Ascending aorta (tissue), 2 donors: ENCODE measurements around the gene NKX1-1. TPM values are rescaled to one million over a fixed set of nuclear protein-coding genes. Genes with fewer than 3 reads are reported as not detected.

ENCODE experiments used
- DNase-seq, 2 donors: peaks; one replicate each; pipeline ENCODE4 v3.0.0-alpha.2; 2019; ENCODE audit warnings: low spot score in 2 of 2
- H3K27ac ChIP-seq, 2 donors: fragments of 200-600 bp; sonication (generic); one replicate each; pipeline ENCODE4 v1.5.1; 2016 to 2017; ENCODE audit warnings: mild to moderate bottlenecking in 1 of 2
- H3K27me3 ChIP-seq: fragments of 200-600 bp; sonication (generic); one replicate; pipeline ENCODE4 v1.5.1; 2017
- H3K36me3 ChIP-seq, 2 donors: fragments of 200-600 bp; sonication (generic); one replicate each; pipeline ENCODE4 v1.5.1; 2016
- H3K4me1 ChIP-seq, 2 donors: fragments of 200-600 bp; sonication (generic); one replicate each; pipeline ENCODE4 v1.5.1; 2016 to 2017; ENCODE audit warnings: mild to moderate bottlenecking in 1 of 2
- H3K4me3 ChIP-seq, 2 donors: fragments of 200-600 bp; sonication (generic); one replicate each; pipeline ENCODE4 v1.5.1; 2016 to 2017; ENCODE audit warnings: mild to moderate bottlenecking in 1 of 2
- H3K9me3 ChIP-seq, 2 donors: fragments of 200-600 bp; sonication (generic); one replicate each; pipeline ENCODE4 v1.5.1; 2016
- intact Hi-C: fragments of 100-400 bp; cut with DNase I; formaldehyde crosslinking; loops from one replicate; pipeline ENCODE4 v1.15.1; 2023
- total RNA-seq: library from RNA; depleted of rRNA; stranded (reverse); fragments of >200 nt; gene quantifications from one replicate; pipeline ENCODE4 v1.1.0, GENCODE V29; 2016
- TF ChIP-seq, protein P1 (sequence below), 3 experiments: fragments of 200-600 bp in 2 of 3; fragments of 450-650 bp in 1 of 3; sonication (generic) in 2 of 3; IDR thresholded peaks; one replicate each; pipeline ENCODE4 v1.5.1; 2016 to 2019; ENCODE audit warnings: antibody characterized with exemption in 3 of 3, mild to moderate bottlenecking in 1 of 3, moderate library complexity in 1 of 3

The NKX1-1 gene
- total RNA-seq, 1 donor from 2014 or later, result not detected

DNA sequence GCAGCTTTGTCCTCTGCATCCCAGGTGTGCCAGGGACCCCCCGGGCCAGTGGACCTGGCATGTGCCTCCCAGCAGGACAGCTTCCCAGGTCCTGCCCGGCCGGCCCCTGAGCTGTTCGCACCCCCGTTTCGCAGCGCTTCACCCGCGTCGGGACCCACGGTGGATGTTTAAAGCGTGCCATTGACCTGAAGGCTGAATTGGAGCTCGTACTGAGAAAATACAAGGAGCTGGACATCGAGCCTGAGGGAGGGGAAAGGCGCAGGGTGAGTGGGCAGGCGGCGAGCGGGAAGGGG is 51.3 kb downstream of the NKX1-1 start:
- Histone ChIP-seq H3K27ac (no peak overlapping the region), H3K4me1 (peaks cover 0 to 5% of the 10 kb centered on the region in 2 donors), H3K9me3 (no peaks in the 10 kb centered on the region), H3K36me3 (peaks cover 14 to 40% of the 10 kb centered on the region in 2 donors), H3K4me3 (no peak overlapping the region), H3K27me3 (no peaks in the 10 kb centered on the region)
- TF ChIP-seq, protein P1, sequence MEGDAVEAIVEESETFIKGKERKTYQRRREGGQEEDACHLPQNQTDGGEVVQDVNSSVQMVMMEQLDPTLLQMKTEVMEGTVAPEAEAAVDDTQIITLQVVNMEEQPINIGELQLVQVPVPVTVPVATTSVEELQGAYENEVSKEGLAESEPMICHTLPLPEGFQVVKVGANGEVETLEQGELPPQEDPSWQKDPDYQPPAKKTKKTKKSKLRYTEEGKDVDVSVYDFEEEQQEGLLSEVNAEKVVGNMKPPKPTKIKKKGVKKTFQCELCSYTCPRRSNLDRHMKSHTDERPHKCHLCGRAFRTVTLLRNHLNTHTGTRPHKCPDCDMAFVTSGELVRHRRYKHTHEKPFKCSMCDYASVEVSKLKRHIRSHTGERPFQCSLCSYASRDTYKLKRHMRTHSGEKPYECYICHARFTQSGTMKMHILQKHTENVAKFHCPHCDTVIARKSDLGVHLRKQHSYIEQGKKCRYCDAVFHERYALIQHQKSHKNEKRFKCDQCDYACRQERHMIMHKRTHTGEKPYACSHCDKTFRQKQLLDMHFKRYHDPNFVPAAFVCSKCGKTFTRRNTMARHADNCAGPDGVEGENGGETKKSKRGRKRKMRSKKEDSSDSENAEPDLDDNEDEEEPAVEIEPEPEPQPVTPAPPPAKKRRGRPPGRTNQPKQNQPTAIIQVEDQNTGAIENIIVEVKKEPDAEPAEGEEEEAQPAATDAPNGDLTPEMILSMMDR (IDR thresholded peaks at IDR 0.05), result no peak
- no peak for DNase-seq
- intact Hi-C loops, result loop anchor here (5.0 kb wide), 1 partner anchor 188 kb away; no protein-coding TSS in a partner anchor

DNA sequence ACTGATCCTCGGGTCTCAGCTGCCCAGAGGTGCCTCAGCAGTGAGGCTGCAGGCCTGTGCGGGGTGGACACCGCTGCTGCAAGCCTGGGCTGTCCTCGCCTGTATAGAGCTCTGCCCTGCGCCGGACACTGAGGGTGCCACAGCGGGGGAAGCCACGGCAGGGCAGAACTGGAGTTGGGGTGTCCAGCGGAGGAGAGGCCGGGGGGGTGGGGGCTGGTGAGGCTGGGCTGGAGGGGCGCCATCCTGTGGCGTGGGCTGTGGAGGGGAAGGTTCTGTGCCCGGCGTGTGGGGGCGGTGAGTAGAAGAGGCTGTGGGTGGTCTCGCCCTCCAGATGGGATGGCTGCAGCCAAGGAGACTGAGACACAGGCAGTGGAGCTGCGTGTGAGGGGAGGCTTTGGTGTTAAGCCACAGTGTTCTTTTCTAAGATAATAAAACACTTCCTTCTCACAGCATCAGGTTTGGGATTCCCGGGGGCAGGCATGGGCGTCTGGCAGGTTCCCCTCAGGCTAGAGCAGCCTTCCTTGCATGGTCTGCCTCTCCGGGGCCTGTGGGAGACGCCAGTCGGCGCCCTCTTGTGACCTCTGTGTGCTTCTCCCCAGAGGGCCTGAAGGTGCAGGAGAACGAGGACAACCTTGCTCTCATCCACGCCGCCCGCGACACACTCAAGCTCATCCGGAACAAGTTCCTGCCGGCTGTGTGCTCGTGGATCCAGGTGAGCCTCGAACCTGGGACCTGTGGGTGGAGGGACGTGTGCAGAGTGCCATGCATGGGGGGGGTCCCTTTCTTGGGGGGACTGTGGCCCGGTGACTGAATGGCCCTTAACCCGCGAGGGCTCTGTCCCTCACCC is 51.9 kb downstream of the NKX1-1 start:
- intact Hi-C loops, result loop anchor here (5.0 kb wide), 1 partner anchor 187 kb away; no protein-coding TSS in a partner anchor
- H3K36me3 ChIP-seq, result peaks cover 17 to 40% of the 10 kb centered on the region in 2 donors
- DNase-seq, result no peak
- peaks cover 0 to 5% of the 10 kb centered on the region in 2 donors for H3K4me1 ChIP-seq
- H3K27ac ChIP-seq, result no peak overlapping the region
- H3K4me3 ChIP-seq, result no peak overlapping the region
- H3K27me3 ChIP-seq, result no peaks in the 10 kb centered on the region
- TF ChIP-seq, protein P1 (IDR thresholded peaks at IDR 0.05), result no peak
- no peaks in the 10 kb centered on the region for H3K9me3 ChIP-seq

DNA sequence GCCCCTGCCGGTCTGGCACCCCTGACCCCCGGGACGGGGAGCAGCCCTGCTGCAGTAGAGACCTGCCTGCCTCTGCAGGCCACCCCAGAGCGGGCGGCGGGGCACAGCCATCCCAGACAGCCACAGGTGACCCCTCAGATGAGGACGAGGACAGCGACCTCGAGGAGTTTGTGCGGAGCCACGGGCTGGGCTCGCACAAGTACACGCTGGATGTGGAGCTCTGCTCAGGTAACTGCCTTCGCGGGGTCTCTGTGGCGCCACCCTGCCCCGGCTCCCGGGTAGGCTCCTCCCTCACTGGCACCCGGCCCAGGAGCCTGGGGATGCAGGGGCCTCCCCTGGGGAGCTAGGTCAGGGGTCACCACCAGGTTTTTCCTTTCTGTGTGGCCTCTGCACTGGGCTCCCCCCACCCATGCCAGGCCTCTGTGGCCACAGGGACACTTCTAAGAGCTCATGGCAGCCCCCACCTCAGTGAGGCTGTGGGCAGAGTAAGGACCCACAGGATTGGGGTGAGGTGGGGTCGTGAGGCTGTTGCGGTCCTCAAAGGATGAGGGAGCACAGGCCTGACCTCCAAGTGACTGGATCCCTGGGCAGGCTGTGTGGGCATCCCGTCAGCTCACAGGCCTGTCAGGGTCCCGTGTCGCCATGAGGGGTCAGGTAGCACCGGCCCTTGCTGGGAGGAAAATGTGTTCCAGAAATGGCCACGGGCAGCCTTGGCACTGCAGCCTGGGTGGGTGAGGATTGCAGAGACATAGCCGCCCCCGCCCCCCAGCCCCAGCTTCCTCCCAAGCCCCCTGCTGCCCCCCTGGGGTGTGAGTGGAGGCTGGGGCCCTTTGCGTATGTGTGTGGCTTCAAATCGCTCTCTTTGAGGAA is 52.8 kb downstream of the NKX1-1 start:
- Histone ChIP-seq H3K27me3 (no peaks in the 10 kb centered on the region), H3K36me3 (peaks cover 17 to 40% of the 10 kb centered on the region in 2 donors), H3K4me3 (no peak overlapping the region), H3K27ac (no peak overlapping the region), H3K4me1 (peaks cover 2 to 10% of the 10 kb centered on the region in 2 donors), H3K9me3 (no peaks in the 10 kb centered on the region)
- intact Hi-C loops, result loop anchor here (5.0 kb wide), 1 partner anchor 186 kb away; no protein-coding TSS in a partner anchor
- DNase-seq, result no peak
- TF ChIP-seq, protein P1 (IDR thresholded peaks at IDR 0.05), result no peak

Other genes starting within 250 kb of the NKX1-1 start
- gene SPON2, start 233.9 kb downstream of the NKX1-1 start, total RNA-seq, result 14.0 TPM
- gene CTBP1, start 157.3 kb downstream of the NKX1-1 start, total RNA-seq, result 273 TPM
- gene MAEA, start 116.6 kb downstream of the NKX1-1 start, total RNA-seq, result 56.3 TPM
- 56.9 TPM for gene UVSSA, start 59.2 kb downstream of the NKX1-1 start, total RNA-seq